ENCODE data around the gene PEX13. TPM values are rescaled to one million over a fixed set of nuclear protein-coding genes. Genes with fewer than 3 reads are reported as not detected.

Gene PEX13
- total and polyA plus RNA-seq, 2 donors (not counting 3 experiments of a cell fraction or from before 2014, with no cell fraction given) = 18.0 to 21.0 TPM

DNA sequence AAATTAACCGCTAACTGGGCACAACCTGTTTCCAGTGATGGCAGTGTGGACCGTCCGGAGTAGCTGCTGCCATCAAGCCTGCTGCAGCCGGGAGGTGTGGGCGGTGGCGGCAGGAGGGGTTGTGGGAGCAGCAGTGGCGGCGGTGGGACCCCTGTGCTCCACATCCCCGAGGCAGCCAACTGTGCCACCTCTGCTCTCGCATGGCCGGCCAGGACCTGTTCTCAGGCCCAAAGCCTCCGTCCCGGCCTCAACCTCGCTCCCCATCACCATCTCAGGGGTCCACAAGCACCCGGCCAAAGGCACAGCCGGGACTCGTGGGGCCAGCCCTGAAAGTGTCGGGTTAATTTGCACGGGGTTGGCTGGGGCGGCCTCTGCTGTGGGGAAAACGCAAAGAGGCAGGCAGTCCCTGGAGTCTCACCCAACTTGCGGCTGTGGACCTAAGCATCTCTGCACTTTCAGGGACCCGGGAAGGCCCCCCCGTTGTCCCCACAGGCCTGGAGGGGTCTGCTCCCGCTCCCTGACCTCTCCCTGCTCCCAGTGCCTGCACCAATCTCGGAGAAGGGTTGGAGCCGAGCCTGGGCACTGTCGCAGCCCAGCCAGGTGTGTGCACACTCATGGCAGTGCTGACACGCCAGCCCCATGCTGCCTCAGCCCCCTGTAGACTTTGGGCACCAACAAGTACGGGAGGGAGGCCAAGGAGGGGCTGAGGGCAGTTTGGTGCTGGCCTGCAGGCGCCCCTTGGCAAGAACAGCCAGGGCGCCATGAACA, 44.4 kb upstream of the PEX13 start:
- FAIRE-seq (no peak), DNase-seq (ENCODE audit: low read depth, low spot score) (no peak)
- POLR2A ChIA-PET = no interaction called here
- Histone ChIP-seq H2AFZ (ENCODE audit: low read depth, low read length) (no peak overlapping the region), H3K79me2 (ENCODE audit: control insufficient read depth, insufficient read depth, low read length) (no peaks in the 10 kb centered on the region), H3K4me1 (ENCODE audit: control insufficient read depth, extremely low read depth, insufficient read depth, low read length) (no peaks in the 10 kb centered on the region), H3K9ac (replicated peaks; ENCODE audit: extremely low read depth, insufficient read depth, low read length) (no peak overlapping the region), H4K20me1 (replicated peaks; ENCODE audit: control insufficient read depth, extremely low read depth, insufficient read depth, low read length) (no peaks in the 10 kb centered on the region), H3K9me3 (replicated peaks; ENCODE audit: control insufficient read depth, insufficient read depth, low read length) (no peaks in the 10 kb centered on the region), H3K27me3 (ENCODE audit: control insufficient read depth in 2 of 2, insufficient read depth in 2 of 2, low read length in 2 of 2) (no peaks in the 10 kb centered on the region), H3K4me2 (ENCODE audit: insufficient read depth, low read length) (no peak overlapping the region), H3K9me1 (replicated peaks; ENCODE audit: control insufficient read depth, extremely low read depth, insufficient read depth, low read length) (no peaks in the 10 kb centered on the region), H3K4me3 (replicated peaks in 1 of 3; ENCODE audit: insufficient read depth in 1 of 3, low read depth in 1 of 3, low read length in 3 of 3) (no peak overlapping the region), H3K27ac (ENCODE audit: insufficient read depth, low read depth, low read length) (no peak overlapping the region), H3K36me3 (ENCODE audit: control insufficient read depth in 2 of 2, extremely low read depth in 1 of 2, insufficient read depth in 2 of 2, low read length in 2 of 2) (no peaks in the 10 kb centered on the region)
- CTCF ChIA-PET = no interaction called here
- TF ChIP-seq JUN (IDR thresholded peaks at IDR 0.05; ENCODE audit: borderline replicate concordance, insufficient read depth, insufficient read length, low read depth) (no peak), GATA2 (IDR thresholded peaks at IDR 0.05; ENCODE audit: insufficient read depth, insufficient read length, low read depth, low read length) (no peak)
- TF ChIP-seq, protein P1, sequence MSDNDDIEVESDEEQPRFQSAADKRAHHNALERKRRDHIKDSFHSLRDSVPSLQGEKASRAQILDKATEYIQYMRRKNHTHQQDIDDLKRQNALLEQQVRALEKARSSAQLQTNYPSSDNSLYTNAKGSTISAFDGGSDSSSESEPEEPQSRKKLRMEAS (IDR thresholded peaks at IDR 0.05; ENCODE audit: insufficient read depth, insufficient read length) = no peak
- TF ChIP-seq, protein P2, sequence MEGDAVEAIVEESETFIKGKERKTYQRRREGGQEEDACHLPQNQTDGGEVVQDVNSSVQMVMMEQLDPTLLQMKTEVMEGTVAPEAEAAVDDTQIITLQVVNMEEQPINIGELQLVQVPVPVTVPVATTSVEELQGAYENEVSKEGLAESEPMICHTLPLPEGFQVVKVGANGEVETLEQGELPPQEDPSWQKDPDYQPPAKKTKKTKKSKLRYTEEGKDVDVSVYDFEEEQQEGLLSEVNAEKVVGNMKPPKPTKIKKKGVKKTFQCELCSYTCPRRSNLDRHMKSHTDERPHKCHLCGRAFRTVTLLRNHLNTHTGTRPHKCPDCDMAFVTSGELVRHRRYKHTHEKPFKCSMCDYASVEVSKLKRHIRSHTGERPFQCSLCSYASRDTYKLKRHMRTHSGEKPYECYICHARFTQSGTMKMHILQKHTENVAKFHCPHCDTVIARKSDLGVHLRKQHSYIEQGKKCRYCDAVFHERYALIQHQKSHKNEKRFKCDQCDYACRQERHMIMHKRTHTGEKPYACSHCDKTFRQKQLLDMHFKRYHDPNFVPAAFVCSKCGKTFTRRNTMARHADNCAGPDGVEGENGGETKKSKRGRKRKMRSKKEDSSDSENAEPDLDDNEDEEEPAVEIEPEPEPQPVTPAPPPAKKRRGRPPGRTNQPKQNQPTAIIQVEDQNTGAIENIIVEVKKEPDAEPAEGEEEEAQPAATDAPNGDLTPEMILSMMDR (IDR thresholded peaks at IDR 0.05; ENCODE audit: extremely low read depth in 1 of 2, insufficient read depth in 1 of 2, low read depth in 1 of 2, low read length in 2 of 2) = no peak
- BruUV-seq (replicated peaks) = no TSS peak
- intact Hi-C loops (cut with micrococcal nuclease) (no loop called here), dilution Hi-C loops (cut with MboI; ENCODE audit: extremely low pct_ligation_motif_present, low sequenced_read_pairs) (no loop called here)
